GM23338 (cell line): Measurements from ENCODE around the gene SORT1. TPM values are rescaled to one million over a fixed set of nuclear protein-coding genes. Genes with fewer than 3 reads are reported as not detected.

Experiments used
- ATAC-seq: fragments of 200-7000 bp; cut with Tn5 transposase; 3 replicates; pipeline ENCODE4 v1.9.1; 2020
- DNase-seq: peaks from one replicate; pipeline ENCODE4 v3.0.0-alpha.2; 2015; ENCODE audit warnings: low spot score
- H2AFZ ChIP-seq: fragments of 200-600 bp; sonication (generic); 2 replicates; pipeline ENCODE4 v1.8.0; 2016; ENCODE audit warnings: antibody characterized with exemption, mild to moderate bottlenecking, moderate library complexity
- H3F3A ChIP-seq: fragments of 200-600 bp; sonication (generic); replicated peaks from 2 replicates; pipeline ENCODE4 v1.8.0; 2017; ENCODE audit warnings: antibody characterized with exemption, mixed run types, low read depth
- H3K27ac ChIP-seq: fragments of 200-600 bp; sonication (generic); 2 replicates; pipeline ENCODE4 v1.6.1; 2016; ENCODE audit warnings: low read depth
- H3K27me3 ChIP-seq: fragments of 200-600 bp; sonication (generic); 2 replicates; pipeline ENCODE4 v1.8.0; 2016; ENCODE audit warnings: mild to moderate bottlenecking, mixed run types, moderate library complexity; ENCODE audit not compliant: insufficient read depth
- H3K36me3 ChIP-seq: fragments of 200-600 bp; sonication (generic); 2 replicates; pipeline ENCODE4 v1.8.0; 2016; ENCODE audit warnings: mild to moderate bottlenecking; ENCODE audit not compliant: insufficient read depth
- H3K4me1 ChIP-seq: fragments of 200-600 bp; sonication (generic); 2 replicates; pipeline ENCODE4 v1.8.0; 2016; ENCODE audit warnings: mild to moderate bottlenecking, moderate library complexity; ENCODE audit not compliant: insufficient read depth
- H3K4me2 ChIP-seq: fragments of 200-600 bp; sonication (generic); 2 replicates; pipeline ENCODE4 v1.7.1; 2017; ENCODE audit warnings: mixed run types
- H3K4me3 ChIP-seq: fragments of 200-600 bp; sonication (generic); 2 replicates; pipeline ENCODE4 v1.6.1; 2016; ENCODE audit warnings: mixed run types
- H3K79me2 ChIP-seq: fragments of 200-600 bp; sonication (generic); replicated peaks from 2 replicates; pipeline ENCODE4 v1.8.0; 2017; ENCODE audit warnings: mild to moderate bottlenecking; ENCODE audit not compliant: insufficient read depth
- H3K9me2 ChIP-seq: fragments of 200-600 bp; sonication (generic); 2 replicates; pipeline ENCODE4 v1.8.0; 2017; ENCODE audit not compliant: insufficient read depth
- H4K20me1 ChIP-seq: fragments of 200-600 bp; sonication (generic); replicated peaks from 2 replicates; pipeline ENCODE4 v1.8.0; 2017; ENCODE audit warnings: mild to moderate bottlenecking; ENCODE audit not compliant: insufficient read depth
- H3K27ac Mint-ChIP-seq: 2 replicates; pipeline ENCODE4 v1.8.0; 2020; ENCODE audit warnings: inconsistent platforms, mild to moderate bottlenecking, moderate library complexity, mixed read lengths
- H3K27me3 Mint-ChIP-seq: 3 replicates; pipeline ENCODE4 v1.8.0; 2022; ENCODE audit warnings: low read depth, mild to moderate bottlenecking, moderate library complexity, mixed read lengths, inconsistent platforms; ENCODE audit not compliant: insufficient read depth, poor library complexity
- H3K36me3 Mint-ChIP-seq: 3 replicates; pipeline ENCODE4 v1.8.0; 2021; ENCODE audit warnings: low read depth, mild to moderate bottlenecking, inconsistent platforms, moderate library complexity, mixed read lengths
- H3K4me1 Mint-ChIP-seq: 3 replicates; pipeline ENCODE4 v1.8.0; 2020; ENCODE audit warnings: mild to moderate bottlenecking, inconsistent platforms, mixed read lengths
- H3K4me3 Mint-ChIP-seq: 3 replicates; pipeline ENCODE4 v1.8.0; 2021; ENCODE audit warnings: moderate library complexity, mild to moderate bottlenecking, inconsistent platforms, mixed read lengths
- H3K9me3 Mint-ChIP-seq: 3 replicates; pipeline ENCODE4 v1.8.0; 2020; ENCODE audit warnings: moderate library complexity, mild to moderate bottlenecking, inconsistent platforms, mixed read lengths
- CREB1 ChIP-seq: fragments of 250-450 bp; sonication (Bioruptor Pico); IDR thresholded peaks from 2 replicates; pipeline ENCODE4 v1.5.0; 2020; ENCODE audit warnings: low read depth, mild to moderate bottlenecking, moderate library complexity
- EZH2 ChIP-seq: fragments of 200-600 bp; sonication (generic); IDR thresholded peaks from one replicate; pipeline ENCODE4 v1.8.0; 2017; ENCODE audit warnings: antibody characterized with exemption, mild to moderate bottlenecking, low read depth; ENCODE audit not compliant: unreplicated experiment
- EZH2phosphoT487 ChIP-seq: fragments of 200-600 bp; sonication (generic); IDR thresholded peaks from one replicate; pipeline ENCODE4 v1.8.1; 2018; ENCODE audit warnings: antibody characterized with exemption; ENCODE audit not compliant: unreplicated experiment
- JUNB ChIP-seq: IDR thresholded peaks from one replicate; pipeline ENCODE4 v1.6.1; 2016; ENCODE audit warnings: antibody characterized with exemption; ENCODE audit not compliant: unreplicated experiment
- NANOG ChIP-seq: IDR thresholded peaks from 2 replicates; pipeline ENCODE4 v1.6.1; 2016; ENCODE audit warnings: antibody characterized with exemption, borderline replicate concordance
- POLR2AphosphoS5 ChIP-seq: IDR thresholded peaks from 2 replicates; pipeline ENCODE4 v1.6.1; 2016; ENCODE audit warnings: antibody characterized with exemption, low read depth
- REST ChIP-seq: IDR thresholded peaks from one replicate; pipeline ENCODE4 v1.6.1; 2018; ENCODE audit warnings: antibody characterized with exemption; ENCODE audit not compliant: unreplicated experiment
- STAT1 ChIP-seq: IDR thresholded peaks from one replicate; pipeline ENCODE4 v1.6.1; 2016; ENCODE audit warnings: antibody characterized with exemption; ENCODE audit not compliant: unreplicated experiment
- ZNF114 ChIP-seq: fragments of 250-450 bp; sonication (Bioruptor Pico); IDR thresholded peaks from 2 replicates; pipeline ENCODE4 v1.5.0; 2020; ENCODE audit warnings: mild to moderate bottlenecking, moderate library complexity
- ZNF331 ChIP-seq: fragments of 250-450 bp; sonication (Bioruptor Pico); IDR thresholded peaks from 2 replicates; pipeline ENCODE4 v1.5.0; 2020; ENCODE audit warnings: low read depth, mild to moderate bottlenecking, moderate library complexity
- polyA plus RNA-seq: library from polyadenylated mRNA; unstranded; fragments of >200 nt; fragmentation: Nextera tagmentation; extraction: Ambion mirVana; gene quantifications from 2 replicates; pipeline ENCODE4 v1.2.1, GENCODE V29; 2016
- total RNA-seq: library from RNA; depleted of rRNA; stranded (reverse); fragments of >200 nt; shearing (Covaris generic); gene quantifications from 2 replicates; pipeline ENCODE4 v1.2.3, GENCODE V29; 2014
- TF ChIP-seq, protein P1 (sequence below): fragments of 250-450 bp; sonication (Bioruptor Pico); IDR thresholded peaks from 2 replicates; pipeline ENCODE4 v1.5.0; 2020; ENCODE audit warnings: mild to moderate bottlenecking, moderate library complexity

Gene SORT1
- total and polyA plus RNA-seq, 2 experiments from 2014 or later, result 10.9 to 55.4 TPM

DNA sequence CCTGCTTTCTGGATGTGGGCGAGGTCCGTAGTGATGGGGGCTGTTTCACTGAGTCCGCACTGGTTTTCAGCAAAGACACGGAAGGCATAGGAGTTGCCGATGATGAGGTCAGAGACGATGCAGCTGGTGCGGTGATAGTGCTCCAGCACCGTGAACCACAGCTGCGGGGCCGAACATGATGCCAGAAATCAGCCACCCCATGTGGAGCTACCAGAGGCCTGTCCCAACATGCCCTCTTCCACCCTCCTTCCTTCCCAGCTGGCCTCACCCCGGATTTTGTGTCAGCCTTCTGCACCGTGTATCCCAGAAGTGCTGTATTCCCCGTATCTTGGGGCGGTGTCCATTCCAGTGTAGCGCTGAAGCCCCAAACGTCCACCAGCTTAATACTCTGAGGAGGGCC, 100.9 kb downstream of the SORT1 start:
- DNase-seq (no peak), ATAC-seq (no peak)
- TF ChIP-seq REST, result no peak
- TF ChIP-seq ZNF114 (CRISPR knock-in tag), result no peak
- TF ChIP-seq STAT1, result no peak
- TF ChIP-seq ZNF331, result no peak
- TF ChIP-seq POLR2AphosphoS5, result no peak
- TF ChIP-seq EZH2, result no peak
- TF ChIP-seq EZH2phosphoT487, result no peak
- TF ChIP-seq, protein P1, sequence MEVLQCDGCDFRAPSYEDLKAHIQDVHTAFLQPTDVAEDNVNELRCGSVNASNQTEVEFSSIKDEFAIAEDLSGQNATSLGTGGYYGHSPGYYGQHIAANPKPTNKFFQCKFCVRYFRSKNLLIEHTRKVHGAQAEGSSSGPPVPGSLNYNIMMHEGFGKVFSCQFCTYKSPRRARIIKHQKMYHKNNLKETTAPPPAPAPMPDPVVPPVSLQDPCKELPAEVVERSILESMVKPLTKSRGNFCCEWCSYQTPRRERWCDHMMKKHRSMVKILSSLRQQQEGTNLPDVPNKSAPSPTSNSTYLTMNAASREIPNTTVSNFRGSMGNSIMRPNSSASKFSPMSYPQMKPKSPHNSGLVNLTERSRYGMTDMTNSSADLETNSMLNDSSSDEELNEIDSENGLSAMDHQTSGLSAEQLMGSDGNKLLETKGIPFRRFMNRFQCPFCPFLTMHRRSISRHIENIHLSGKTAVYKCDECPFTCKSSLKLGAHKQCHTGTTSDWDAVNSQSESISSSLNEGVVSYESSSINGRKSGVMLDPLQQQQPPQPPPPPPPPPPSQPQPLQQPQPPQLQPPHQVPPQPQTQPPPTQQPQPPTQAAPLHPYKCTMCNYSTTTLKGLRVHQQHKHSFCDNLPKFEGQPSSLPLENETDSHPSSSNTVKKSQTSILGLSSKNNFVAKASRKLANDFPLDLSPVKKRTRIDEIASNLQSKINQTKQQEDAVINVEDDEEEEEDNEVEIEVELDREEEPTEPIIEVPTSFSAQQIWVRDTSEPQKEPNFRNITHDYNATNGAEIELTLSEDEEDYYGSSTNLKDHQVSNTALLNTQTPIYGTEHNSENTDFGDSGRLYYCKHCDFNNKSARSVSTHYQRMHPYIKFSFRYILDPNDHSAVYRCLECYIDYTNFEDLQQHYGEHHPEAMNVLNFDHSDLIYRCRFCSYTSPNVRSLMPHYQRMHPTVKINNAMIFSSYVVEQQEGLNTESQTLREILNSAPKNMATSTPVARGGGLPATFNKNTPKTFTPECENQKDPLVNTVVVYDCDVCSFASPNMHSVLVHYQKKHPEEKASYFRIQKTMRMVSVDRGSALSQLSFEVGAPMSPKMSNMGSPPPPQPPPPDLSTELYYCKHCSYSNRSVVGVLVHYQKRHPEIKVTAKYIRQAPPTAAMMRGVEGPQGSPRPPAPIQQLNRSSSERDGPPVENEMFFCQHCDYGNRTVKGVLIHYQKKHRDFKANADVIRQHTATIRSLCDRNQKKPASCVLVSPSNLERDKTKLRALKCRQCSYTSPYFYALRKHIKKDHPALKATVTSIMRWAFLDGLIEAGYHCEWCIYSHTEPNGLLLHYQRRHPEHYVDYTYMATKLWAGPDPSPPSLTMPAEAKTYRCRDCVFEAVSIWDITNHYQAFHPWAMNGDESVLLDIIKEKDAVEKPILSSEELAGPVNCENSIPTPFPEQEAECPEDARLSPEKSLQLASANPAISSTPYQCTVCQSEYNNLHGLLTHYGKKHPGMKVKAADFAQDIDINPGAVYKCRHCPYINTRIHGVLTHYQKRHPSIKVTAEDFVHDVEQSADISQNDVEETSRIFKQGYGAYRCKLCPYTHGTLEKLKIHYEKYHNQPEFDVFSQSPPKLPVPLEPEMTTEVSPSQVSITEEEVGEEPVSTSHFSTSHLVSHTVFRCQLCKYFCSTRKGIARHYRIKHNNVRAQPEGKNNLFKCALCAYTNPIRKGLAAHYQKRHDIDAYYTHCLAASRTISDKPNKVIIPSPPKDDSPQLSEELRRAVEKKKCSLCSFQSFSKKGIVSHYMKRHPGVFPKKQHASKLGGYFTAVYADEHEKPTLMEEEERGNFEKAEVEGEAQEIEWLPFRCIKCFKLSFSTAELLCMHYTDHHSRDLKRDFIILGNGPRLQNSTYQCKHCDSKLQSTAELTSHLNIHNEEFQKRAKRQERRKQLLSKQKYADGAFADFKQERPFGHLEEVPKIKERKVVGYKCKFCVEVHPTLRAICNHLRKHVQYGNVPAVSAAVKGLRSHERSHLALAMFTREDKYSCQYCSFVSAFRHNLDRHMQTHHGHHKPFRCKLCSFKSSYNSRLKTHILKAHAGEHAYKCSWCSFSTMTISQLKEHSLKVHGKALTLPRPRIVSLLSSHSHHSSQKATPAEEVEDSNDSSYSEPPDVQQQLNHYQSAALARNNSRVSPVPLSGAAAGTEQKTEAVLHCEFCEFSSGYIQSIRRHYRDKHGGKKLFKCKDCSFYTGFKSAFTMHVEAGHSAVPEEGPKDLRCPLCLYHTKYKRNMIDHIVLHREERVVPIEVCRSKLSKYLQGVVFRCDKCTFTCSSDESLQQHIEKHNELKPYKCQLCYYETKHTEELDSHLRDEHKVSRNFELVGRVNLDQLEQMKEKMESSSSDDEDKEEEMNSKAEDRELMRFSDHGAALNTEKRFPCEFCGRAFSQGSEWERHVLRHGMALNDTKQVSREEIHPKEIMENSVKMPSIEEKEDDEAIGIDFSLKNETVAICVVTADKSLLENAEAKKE, result no peak
- no peak for TF ChIP-seq CREB1 (CRISPR knock-in tag)
- TF ChIP-seq NANOG, result no peak
- TF ChIP-seq JUNB, result no peak
- Mint-ChIP-seq H3K4me3 (no peak overlapping the region), H3K36me3 (no peaks in the 10 kb centered on the region), H3K9me3 (no peaks in the 10 kb centered on the region), H3K4me1 (peaks cover 11% of the 10 kb centered on the region), H3K27ac (no peak overlapping the region), H3K27me3 (peaks cover 16% of the 10 kb centered on the region)
- Histone ChIP-seq H3K27ac (no peak overlapping the region), H3K36me3 (no peaks in the 10 kb centered on the region), H4K20me1 (no peaks in the 10 kb centered on the region), H3K27me3 (no peaks in the 10 kb centered on the region), H3K79me2 (no peaks in the 10 kb centered on the region), H2AFZ (peak overlapping the region; percentile 32; the same call in 1 of the 2 replicates), H3K4me3 (no peak overlapping the region), H3K9me2 (no peaks in the 10 kb centered on the region), H3K4me2 (no peak overlapping the region), H3F3A (no peaks in the 10 kb centered on the region), H3K4me1 (no peaks in the 10 kb centered on the region)
